GM12892 (cell line): Measurements from ENCODE around the gene IKZF1.

ENCODE experiments used
- POLR2A ChIP-seq: IDR thresholded peaks from 2 replicates; pipeline ENCODE4 v1.6.1; 2011; ENCODE audit warnings: low read depth, low read length, control low read depth
- POLR2AphosphoS5 ChIP-seq: IDR thresholded peaks from 2 replicates; pipeline ENCODE4 v1.6.1; 2011; ENCODE audit warnings: low read depth, low read length, control low read depth
- TAF1 ChIP-seq: IDR thresholded peaks from 2 replicates; pipeline ENCODE4 v1.6.1; 2011; ENCODE audit warnings: low read depth, mild to moderate bottlenecking, control low read depth, low read length, borderline replicate concordance

DNA sequence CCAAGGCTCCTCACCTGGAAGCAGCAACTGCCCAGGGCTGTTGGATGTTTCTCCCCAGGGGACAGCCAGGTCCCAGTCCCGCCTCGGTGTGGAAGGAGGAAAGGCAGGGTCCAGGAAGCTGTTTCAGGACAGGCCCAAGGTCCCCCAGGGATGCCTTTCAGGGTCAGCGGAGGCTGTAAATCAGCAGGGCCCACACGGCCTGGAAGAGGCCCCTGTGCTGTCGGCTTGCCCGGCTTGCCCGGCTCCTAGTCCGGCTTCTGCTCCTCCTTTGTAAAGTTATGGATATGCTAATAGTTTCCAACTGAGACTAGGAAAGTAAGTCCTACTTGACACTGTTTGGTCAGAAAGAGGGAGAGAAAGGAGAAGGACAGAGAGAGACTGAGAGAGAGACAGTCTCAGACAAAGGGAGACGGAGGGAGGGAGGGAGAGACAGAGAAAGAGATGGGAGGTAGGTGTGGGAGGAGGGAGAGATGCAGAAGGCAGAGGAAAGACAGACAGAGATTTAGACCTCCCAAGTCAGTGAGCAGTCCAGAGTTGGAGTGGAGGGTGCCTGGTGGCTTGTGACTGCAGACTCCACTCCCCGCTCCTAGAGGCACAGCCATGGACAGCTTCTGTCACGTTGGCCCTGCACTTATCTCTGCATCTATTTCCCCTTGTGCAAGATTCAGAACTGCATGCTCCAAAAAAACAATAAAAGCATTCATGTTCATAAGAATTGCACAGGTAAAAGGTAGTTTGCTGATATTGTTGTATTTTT is 10.5 kb downstream of the IKZF1 start:
- TF ChIP-seq POLR2A (no peak), POLR2AphosphoS5 (no peak), TAF1 (no peak)
